IPS-20b (cell line): ENCODE results near the gene ST7.

Experiments used
- H3K27ac ChIP-seq: one replicate; pipeline ENCODE4 v1.5.1; 2013; ENCODE audit warnings: low read length
- H3K27me3 ChIP-seq: 2 replicates; pipeline ENCODE4 v1.6.1; 2013; ENCODE audit warnings: mild to moderate bottlenecking, low read length, inconsistent platforms; ENCODE audit not compliant: insufficient read depth
- H3K36me3 ChIP-seq: 2 replicates; pipeline ENCODE4 v1.6.1; 2013; ENCODE audit warnings: low read depth, mild to moderate bottlenecking, inconsistent platforms, low read length, moderate library complexity; ENCODE audit not compliant: insufficient read depth
- H3K4me1 ChIP-seq: 2 replicates; pipeline ENCODE4 v1.6.1; 2013; ENCODE audit warnings: mild to moderate bottlenecking, control low read depth, inconsistent platforms, low read length, moderate library complexity; ENCODE audit not compliant: insufficient read depth
- H3K4me3 ChIP-seq: 2 replicates; pipeline ENCODE4 v1.5.1; 2013; ENCODE audit warnings: mild to moderate bottlenecking, low read length, inconsistent platforms
- H3K9ac ChIP-seq: 2 replicates; pipeline ENCODE4 v1.6.1; 2013; ENCODE audit warnings: low read depth, mild to moderate bottlenecking, inconsistent platforms, low read length, moderate library complexity
- H3K9me3 ChIP-seq: 2 replicates; pipeline ENCODE4 v1.6.1; 2013; ENCODE audit warnings: mild to moderate bottlenecking, low read depth, low read length, inconsistent platforms; ENCODE audit not compliant: insufficient read depth

Gene ST7

DNA sequence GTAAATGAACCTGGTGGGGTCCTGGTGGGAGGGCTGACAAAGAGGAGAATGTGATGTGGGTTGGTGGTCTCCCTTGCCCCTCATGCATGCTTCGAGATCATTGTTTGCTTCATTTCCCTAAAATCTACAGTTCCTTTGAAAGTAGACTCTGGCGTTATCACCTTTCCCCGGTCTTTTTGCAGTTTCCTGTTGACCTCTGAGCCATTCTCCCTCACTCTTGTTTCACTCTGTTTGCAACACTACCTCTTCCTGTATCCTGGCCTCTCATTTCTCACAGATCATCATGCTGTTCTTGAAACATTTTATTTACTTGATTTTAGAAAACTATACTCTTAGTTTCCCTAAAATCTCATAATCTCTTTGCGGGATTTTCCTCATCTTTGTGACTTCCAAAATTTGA is 189.8 kb downstream of the ST7 start:
- H3K4me3 ChIP-seq, result no peak overlapping the region
- peaks cover 42% of the 10 kb centered on the region for H3K4me1 ChIP-seq
- H3K9me3 ChIP-seq, result no peaks in the 10 kb centered on the region
- peak overlapping the region; percentile 67 for H3K27ac ChIP-seq
- peak overlapping the region; percentile 29; the same call in 1 of the 2 replicates for H3K9ac ChIP-seq
- no peaks in the 10 kb centered on the region for H3K27me3 ChIP-seq
- no peaks in the 10 kb centered on the region for H3K36me3 ChIP-seq

DNA sequence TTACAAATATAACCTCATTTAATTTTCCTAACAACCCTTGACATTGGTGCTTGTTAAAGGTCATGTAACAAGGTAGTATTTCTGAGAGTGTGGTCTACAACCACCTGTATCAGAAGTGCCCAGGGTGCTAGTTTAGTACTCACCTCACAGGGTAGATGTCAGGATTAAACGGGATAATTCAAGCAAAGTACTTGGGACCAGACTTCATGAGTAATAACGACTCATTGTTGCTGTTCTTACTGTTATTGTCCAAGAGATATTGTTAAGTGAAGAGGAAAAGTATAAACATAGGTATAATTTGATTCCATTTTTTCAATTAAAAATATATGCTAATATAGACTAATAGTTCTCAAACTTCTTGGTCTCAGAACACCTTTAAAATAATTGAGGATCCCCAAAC is 190.3 kb downstream of the ST7 start:
- Histone ChIP-seq H3K27me3 (no peaks in the 10 kb centered on the region), H3K36me3 (no peaks in the 10 kb centered on the region), H3K27ac (no peak overlapping the region), H3K4me1 (peaks cover 39% of the 10 kb centered on the region), H3K4me3 (no peak overlapping the region), H3K9me3 (no peaks in the 10 kb centered on the region), H3K9ac (peak overlapping the region; percentile 29; the same call in 1 of the 2 replicates)

DNA sequence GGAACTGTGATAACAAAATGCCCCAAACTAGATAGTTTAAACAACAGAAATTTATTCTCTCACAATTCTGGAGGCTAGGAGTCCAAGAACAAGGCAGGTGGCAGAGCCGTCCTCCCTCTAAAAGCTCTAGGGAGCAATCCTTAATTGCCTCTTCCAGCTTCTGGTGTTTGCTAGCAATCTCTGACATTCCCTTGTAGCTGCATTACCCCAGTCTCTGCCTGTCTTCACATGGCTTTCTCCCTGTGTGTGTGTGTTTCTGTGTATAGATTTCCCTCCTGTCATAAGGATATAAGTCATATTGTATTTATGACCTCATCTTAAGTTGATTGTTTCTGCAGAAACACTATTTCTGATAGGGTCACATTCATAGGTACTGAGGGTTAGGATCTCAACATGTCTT is 192.0 kb downstream of the ST7 start:
- Histone ChIP-seq H3K4me1 (peaks cover 32% of the 10 kb centered on the region), H3K4me3 (no peak overlapping the region), H3K36me3 (no peaks in the 10 kb centered on the region), H3K9ac (no peak overlapping the region), H3K27ac (no peak overlapping the region), H3K9me3 (no peaks in the 10 kb centered on the region), H3K27me3 (no peaks in the 10 kb centered on the region)

DNA sequence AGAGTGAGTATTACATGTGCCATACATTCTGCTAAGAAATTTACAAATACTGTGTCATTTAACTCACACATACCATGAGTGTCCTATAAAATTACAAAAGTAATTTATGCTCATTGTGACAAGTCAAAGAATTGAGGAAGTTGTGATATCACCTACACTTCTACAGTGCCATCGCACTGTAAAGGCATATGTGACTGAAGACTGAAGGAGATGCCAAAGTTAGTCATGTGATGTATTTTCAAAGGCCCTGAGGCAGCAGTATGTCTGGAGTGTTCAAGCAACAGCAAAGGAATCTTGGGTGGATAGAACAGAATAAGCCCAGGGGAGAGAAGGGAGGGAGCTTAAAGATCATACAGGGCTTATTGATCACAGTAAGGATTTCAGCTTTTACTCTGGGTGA is 192.8 kb downstream of the ST7 start:
- Histone ChIP-seq H3K9ac (no peak overlapping the region), H3K27me3 (no peaks in the 10 kb centered on the region), H3K4me1 (peaks cover 25% of the 10 kb centered on the region), H3K27ac (no peak overlapping the region), H3K36me3 (no peaks in the 10 kb centered on the region), H3K9me3 (no peaks in the 10 kb centered on the region), H3K4me3 (no peak overlapping the region)

DNA sequence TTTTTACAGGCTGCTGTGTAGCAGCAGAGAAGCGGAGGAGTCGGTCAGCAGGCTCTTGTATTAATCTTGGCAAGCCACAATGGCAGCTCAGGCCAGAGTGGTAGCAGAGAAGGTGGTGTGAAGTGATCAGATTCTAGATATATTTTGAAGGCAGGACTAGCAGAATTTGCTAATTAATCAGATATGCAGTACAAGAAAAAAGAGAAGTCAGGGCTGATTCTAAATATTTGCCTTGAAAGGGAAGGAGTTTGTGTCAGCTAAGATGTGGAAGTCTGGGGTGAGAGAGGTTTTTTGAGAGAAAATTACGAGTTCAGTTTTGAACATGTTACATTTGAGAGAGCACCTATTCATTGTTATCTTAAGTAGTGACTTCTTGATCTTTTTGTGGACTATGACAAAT is 193.2 kb downstream of the ST7 start:
- H3K27me3 ChIP-seq, result no peaks in the 10 kb centered on the region

DNA sequence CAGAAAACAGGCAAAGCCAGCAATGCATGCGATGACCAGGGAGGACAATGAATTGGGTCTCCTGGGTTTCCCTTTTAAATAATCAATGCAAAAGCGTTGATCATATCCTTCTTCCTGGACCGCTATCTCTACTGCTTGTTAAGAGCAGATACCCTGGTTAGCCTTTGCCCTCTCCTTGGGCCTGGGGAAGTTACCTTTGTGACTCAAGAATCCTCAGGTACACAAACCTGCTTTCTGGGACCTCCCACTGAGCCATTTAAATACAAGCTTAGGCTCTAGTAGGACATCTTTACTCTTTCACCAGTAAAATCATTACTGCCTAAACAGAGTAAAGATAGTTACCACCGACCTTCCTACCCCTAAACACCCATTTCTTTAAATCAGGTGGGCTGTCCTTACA is 195.7 kb downstream of the ST7 start:
- H3K4me1 ChIP-seq, result peaks cover 12% of the 10 kb centered on the region
- no peaks in the 10 kb centered on the region for H3K9me3 ChIP-seq
- H3K27ac ChIP-seq, result no peak overlapping the region
- H3K4me3 ChIP-seq, result no peak overlapping the region
- H3K9ac ChIP-seq, result no peak overlapping the region
- no peaks in the 10 kb centered on the region for H3K36me3 ChIP-seq
- no peaks in the 10 kb centered on the region for H3K27me3 ChIP-seq

More for the DNA sequence above, 193.2 kb downstream of the ST7 start:
- Histone ChIP-seq H3K27ac (no peak overlapping the region), H3K4me3 (no peak overlapping the region), H3K9me3 (no peaks in the 10 kb centered on the region), H3K4me1 (peaks cover 21% of the 10 kb centered on the region), H3K36me3 (no peaks in the 10 kb centered on the region), H3K9ac (no peak overlapping the region)

DNA sequence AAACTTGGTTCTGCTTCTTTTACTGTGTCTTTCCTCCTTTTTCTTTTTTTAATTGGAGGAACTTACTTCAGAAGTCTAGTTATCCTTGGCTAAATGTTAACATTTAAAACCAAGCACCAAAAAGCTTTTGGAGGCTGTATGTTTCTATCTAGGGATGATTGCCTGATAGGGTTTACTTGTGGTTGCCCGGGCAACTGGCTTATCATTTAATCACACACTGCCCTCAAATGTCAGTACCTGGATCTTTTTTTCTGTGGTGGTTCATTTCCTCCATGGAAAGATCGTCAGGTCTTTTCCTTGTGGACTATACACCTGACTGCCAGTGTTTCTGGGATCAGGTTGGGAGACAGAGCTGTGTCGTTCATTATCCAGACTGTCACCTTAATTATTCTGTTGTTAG is 196.4 kb downstream of the ST7 start:
- Histone ChIP-seq H3K9me3 (no peaks in the 10 kb centered on the region), H3K27ac (no peak overlapping the region), H3K9ac (no peak overlapping the region), H3K4me3 (no peak overlapping the region), H3K4me1 (peaks cover 18% of the 10 kb centered on the region), H3K36me3 (no peaks in the 10 kb centered on the region), H3K27me3 (no peaks in the 10 kb centered on the region)

DNA sequence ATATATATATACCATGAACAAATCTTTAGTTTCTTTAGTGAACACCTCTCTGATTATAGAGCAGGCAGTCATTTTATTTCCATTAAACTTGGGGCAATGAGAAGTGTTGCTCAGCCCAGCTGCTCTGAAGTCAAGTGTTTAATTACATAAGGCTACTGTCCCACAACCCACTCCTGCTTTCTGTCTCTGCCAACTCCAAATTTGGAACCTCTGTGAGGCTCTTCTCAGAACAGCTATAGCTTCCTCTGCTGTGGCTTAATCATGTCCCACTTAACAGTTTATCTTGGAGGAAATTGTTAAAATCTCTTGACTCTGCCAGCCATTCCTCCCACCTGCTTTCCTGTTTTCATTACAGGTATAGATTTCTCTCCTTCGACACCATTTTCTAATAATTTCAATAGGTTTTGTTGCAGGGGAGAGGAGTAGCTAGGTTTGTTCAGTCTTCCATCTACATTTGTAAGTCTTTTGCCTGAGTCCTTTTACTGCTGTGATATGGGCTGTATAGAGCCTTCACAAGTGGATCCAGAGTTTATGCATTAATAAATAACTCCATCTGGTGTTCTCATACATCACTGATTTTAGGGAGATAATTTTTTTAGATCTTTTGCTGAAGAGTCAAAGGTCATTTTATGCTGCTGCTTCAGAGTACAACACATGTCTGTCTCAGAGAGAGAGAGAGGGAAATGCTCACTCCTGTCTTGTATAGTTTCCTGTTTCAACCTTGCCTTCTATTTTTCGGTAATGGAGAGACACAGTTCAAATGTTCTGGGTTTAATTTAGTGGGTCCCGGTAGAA is 199.1 kb downstream of the ST7 start:
- no peak overlapping the region for H3K4me3 ChIP-seq
- H3K4me1 ChIP-seq, result peaks cover 27% of the 10 kb centered on the region
- H3K9me3 ChIP-seq, result no peaks in the 10 kb centered on the region
- no peak overlapping the region for H3K9ac ChIP-seq
- no peaks in the 10 kb centered on the region for H3K27me3 ChIP-seq
- H3K36me3 ChIP-seq, result no peaks in the 10 kb centered on the region
- H3K27ac ChIP-seq, result no peak overlapping the region

DNA sequence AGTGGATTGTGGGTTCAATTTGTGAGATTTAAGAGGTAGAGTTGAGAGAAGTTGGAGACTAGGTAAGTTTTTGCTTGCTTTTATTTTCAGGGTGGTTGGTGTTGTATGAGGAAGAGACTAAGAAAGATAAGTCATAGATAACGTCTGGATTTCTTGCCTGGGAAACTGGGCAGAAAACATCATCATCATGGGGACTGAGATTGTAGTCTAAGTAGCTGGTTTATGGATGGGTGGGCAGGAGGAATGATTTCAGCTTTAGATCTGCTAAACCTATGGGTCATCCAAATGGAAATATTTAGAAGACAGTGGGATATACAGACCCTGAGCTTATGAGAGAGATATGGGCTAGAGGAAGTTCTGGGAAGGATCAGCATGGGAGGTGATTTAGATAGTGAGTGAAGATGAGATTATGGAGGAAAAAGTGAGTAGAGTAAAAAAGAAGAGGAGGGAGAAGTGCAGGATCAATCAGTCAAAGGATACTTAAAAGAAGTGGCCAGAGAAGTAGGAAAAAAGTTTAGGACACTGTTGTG is 199.8 kb downstream of the ST7 start:
- Histone ChIP-seq H3K4me1 (peaks cover 27% of the 10 kb centered on the region), H3K9ac (no peak overlapping the region), H3K4me3 (no peak overlapping the region), H3K9me3 (no peaks in the 10 kb centered on the region), H3K27ac (no peak overlapping the region), H3K36me3 (no peaks in the 10 kb centered on the region), H3K27me3 (no peaks in the 10 kb centered on the region)

DNA sequence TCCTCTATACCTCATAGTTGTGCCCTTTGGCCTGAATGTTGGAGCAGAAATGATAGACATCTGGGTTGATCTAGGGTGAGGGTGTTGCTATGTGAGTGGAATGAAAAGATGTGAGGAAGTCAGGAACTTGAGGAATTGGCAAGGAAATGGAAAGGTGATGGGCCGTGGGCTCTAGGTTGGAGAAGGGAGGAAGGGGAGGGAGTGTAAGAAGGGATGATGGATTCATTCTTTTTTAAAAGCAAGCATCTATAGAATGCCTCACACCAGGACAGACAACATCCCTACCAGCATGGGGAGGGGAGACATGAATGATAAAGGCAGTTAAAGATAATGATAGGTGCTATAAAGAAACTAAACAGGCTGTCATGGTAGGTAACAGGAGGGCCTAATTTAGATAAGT is 201.4 kb downstream of the ST7 start:
- Histone ChIP-seq H3K27me3 (no peaks in the 10 kb centered on the region), H3K9me3 (no peaks in the 10 kb centered on the region), H3K36me3 (no peaks in the 10 kb centered on the region), H3K27ac (no peak overlapping the region), H3K9ac (no peak overlapping the region), H3K4me3 (no peak overlapping the region), H3K4me1 (peaks cover 15% of the 10 kb centered on the region)

DNA sequence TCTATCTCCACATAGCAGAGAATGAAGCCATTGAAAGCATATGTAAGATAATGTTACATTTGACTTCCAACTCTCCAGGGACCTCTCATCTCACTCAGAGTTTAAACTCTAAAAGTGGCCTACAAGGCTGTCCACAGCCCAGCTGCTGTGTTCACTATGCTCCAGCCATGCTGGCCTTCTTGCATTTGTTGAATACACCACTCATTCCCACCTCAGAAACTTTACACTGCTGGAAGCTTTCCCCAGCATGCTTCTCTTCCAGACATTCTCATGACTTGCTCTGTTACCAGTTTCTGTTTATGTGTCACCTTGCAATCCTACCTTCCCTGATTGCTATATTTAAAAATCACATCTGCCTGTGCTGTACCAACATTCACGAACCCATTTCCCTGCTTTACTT is 202.4 kb downstream of the ST7 start:
- Histone ChIP-seq H3K27me3 (no peaks in the 10 kb centered on the region), H3K9me3 (no peaks in the 10 kb centered on the region), H3K4me3 (no peak overlapping the region), H3K36me3 (no peaks in the 10 kb centered on the region), H3K4me1 (peaks cover 15% of the 10 kb centered on the region), H3K9ac (no peak overlapping the region), H3K27ac (no peak overlapping the region)
